CD14-positive monocyte (primary cell): ENCODE data around the gene UQCRHL. TPM values are rescaled to one million over a fixed set of nuclear protein-coding genes. Genes with fewer than 3 reads are reported as not detected.

ENCODE experiments used
- DNase-seq, 3 donors: peaks; one replicate each; pipeline ENCODE4 v3.0.0-alpha.2; 2011 to 2022
- H2AFZ ChIP-seq: 2 replicates; pipeline ENCODE4 v1.6.0; 2012; ENCODE audit warnings: mild to moderate bottlenecking, low read depth, low read length, inconsistent platforms; ENCODE audit not compliant: insufficient read depth, poor library complexity, severe bottlenecking
- H3K27ac ChIP-seq, 2 donors: 1 replicate in 1 of 2; 2 replicates in 1 of 2; pipeline ENCODE4 v1.5.1; 2012 to 2013; ENCODE audit warnings: low read length in 2 of 2, control low read depth in 1 of 2, inconsistent platforms in 1 of 2, low read depth in 1 of 2, mild to moderate bottlenecking in 1 of 2
- H3K27me3 ChIP-seq, 2 donors: one replicate each; pipeline versions ENCODE4 v1.6.0 to v1.6.1; 2011 to 2013; ENCODE audit warnings: low read length in 2 of 2; ENCODE audit not compliant: control insufficient read depth in 2 of 2, insufficient read depth in 2 of 2
- H3K36me3 ChIP-seq, 2 donors: replicated peaks in 1 of 2; 1 replicate in 1 of 2; 2 replicates in 1 of 2; pipeline versions ENCODE4 v1.5.1 to v1.6.1; 2012 to 2013; ENCODE audit warnings: low read length in 2 of 2, control low read depth in 1 of 2, inconsistent platforms in 1 of 2, mild to moderate bottlenecking in 1 of 2; ENCODE audit not compliant: insufficient read depth in 2 of 2, control insufficient read depth in 1 of 2
- H3K4me1 ChIP-seq, 2 donors: 1 replicate in 1 of 2; 2 replicates in 1 of 2; pipeline versions ENCODE4 v1.5.1 to v1.6.1; 2012 to 2013; ENCODE audit warnings: low read length in 2 of 2, control low read depth in 1 of 2, inconsistent platforms in 1 of 2, mild to moderate bottlenecking in 1 of 2, moderate library complexity in 1 of 2; ENCODE audit not compliant: insufficient read depth in 2 of 2, control insufficient read depth in 1 of 2
- H3K4me2 ChIP-seq: replicated peaks from 2 replicates; pipeline ENCODE3; 2012; ENCODE audit warnings: low read length, moderate library complexity, mild to moderate bottlenecking; ENCODE audit not compliant: poor library complexity, severe bottlenecking; ENCODE audit errors: extremely low read depth
- H3K4me3 ChIP-seq, 3 experiments: fragments of 200-600 bp in 1 of 3; sonication (generic) in 1 of 3; replicated peaks in 1 of 3; 1 replicate in 2 of 3; 2 replicates in 1 of 3; pipeline ENCODE4 v1.5.1; 2011 to 2013; ENCODE audit warnings: low read length in 3 of 3, mild to moderate bottlenecking in 3 of 3, control low read depth in 2 of 3, low read depth in 2 of 3, inconsistent platforms in 1 of 3, moderate library complexity in 1 of 3
- H3K79me2 ChIP-seq: 2 replicates; pipeline ENCODE4 v1.6.0; 2012; ENCODE audit warnings: mild to moderate bottlenecking, control low read depth, inconsistent platforms, low read length, moderate library complexity; ENCODE audit not compliant: insufficient read depth
- H3K9ac ChIP-seq: 2 replicates; pipeline ENCODE4 v1.6.0; 2017; ENCODE audit warnings: low read length, mild to moderate bottlenecking; ENCODE audit not compliant: insufficient read depth, poor library complexity, severe bottlenecking
- H3K9me3 ChIP-seq, 2 donors: replicated peaks in 1 of 2; 1 replicate in 1 of 2; 2 replicates in 1 of 2; pipeline versions ENCODE4 v1.5.1 to v1.6.1; 2012 to 2013; ENCODE audit warnings: low read length in 2 of 2, control low read depth in 1 of 2; ENCODE audit not compliant: control insufficient read depth in 1 of 2, insufficient read depth in 1 of 2
- H4K20me1 ChIP-seq: 2 replicates; pipeline ENCODE4 v1.6.0; 2012; ENCODE audit warnings: mild to moderate bottlenecking, low read length, control low read depth, moderate library complexity; ENCODE audit not compliant: insufficient read depth
- H3K27ac Mint-ChIP-seq, 7 donors: one replicate each; pipeline ENCODE4 v1.8.0; 2020; ENCODE audit warnings: mild to moderate bottlenecking in 7 of 7, mixed read lengths in 7 of 7, moderate library complexity in 6 of 7, inconsistent platforms in 2 of 7
- H3K27me3 Mint-ChIP-seq, 3 donors: one replicate each; pipeline ENCODE4 v1.8.0; 2021 to 2022; ENCODE audit warnings: low read depth in 3 of 3, mild to moderate bottlenecking in 3 of 3, mixed read lengths in 3 of 3, moderate library complexity in 3 of 3, inconsistent platforms in 1 of 3
- H3K36me3 Mint-ChIP-seq, 2 donors: one replicate each; pipeline ENCODE4 v1.8.0; 2020; ENCODE audit warnings: mixed read lengths in 2 of 2, inconsistent platforms in 1 of 2, mild to moderate bottlenecking in 1 of 2
- H3K4me1 Mint-ChIP-seq: one replicate; pipeline ENCODE4 v1.8.0; 2020; ENCODE audit warnings: mild to moderate bottlenecking, mixed read lengths
- H3K4me3 Mint-ChIP-seq, 2 donors: one replicate each; pipeline ENCODE4 v1.8.0; 2020; ENCODE audit warnings: mild to moderate bottlenecking in 2 of 2, mixed read lengths in 2 of 2, moderate library complexity in 1 of 2
- H3K9me3 Mint-ChIP-seq, 7 donors: one replicate each; pipeline ENCODE4 v1.8.0; 2020 to 2022; ENCODE audit warnings: mixed read lengths in 7 of 7, mild to moderate bottlenecking in 6 of 7, moderate library complexity in 6 of 7, inconsistent platforms in 2 of 7
- WGBS: methylation state at CpG from one replicate; pipeline ENCODE4 v1.1.5; 2013; ENCODE audit warnings: missing lambda C conversion rate; ENCODE audit not compliant: insufficient coverage; 5-methylcytosine and 5-hydroxymethylcytosine counted together
- intact Hi-C, 2 donors: fragments of 100-400 bp; cut with micrococcal nuclease; formaldehyde crosslinking; loops; one replicate each; pipeline versions ENCODE4 v1.15.0 to v1.15.1; 2023
- polyA plus RNA-seq, 3 donors: library from polyadenylated mRNA; depleted of rRNA in 1 of 3; unstranded in 2 of 3; stranded (reverse) in 1 of 3; fragments of 300-500 nt in 2 of 3; fragments of >200 nt in 1 of 3; fragmentation: Illumina TruSeq in 2 of 3; gene quantifications; 1 replicate in 2 of 3; 2 replicates in 1 of 3; pipeline ENCODE4 v1.2.3, GENCODE V29; 2012 to 2021
- TF ChIP-seq, protein P1 (sequence below): fragments of 200-600 bp; IDR thresholded peaks from one replicate; pipeline ENCODE4 v1.8.0; 2022; ENCODE audit warnings: antibody characterized with exemption, mild to moderate bottlenecking

The UQCRHL gene
- polyA plus RNA-seq, 3 donors: 1.0 to 1.3 (median 1.0) TPM

DNA sequence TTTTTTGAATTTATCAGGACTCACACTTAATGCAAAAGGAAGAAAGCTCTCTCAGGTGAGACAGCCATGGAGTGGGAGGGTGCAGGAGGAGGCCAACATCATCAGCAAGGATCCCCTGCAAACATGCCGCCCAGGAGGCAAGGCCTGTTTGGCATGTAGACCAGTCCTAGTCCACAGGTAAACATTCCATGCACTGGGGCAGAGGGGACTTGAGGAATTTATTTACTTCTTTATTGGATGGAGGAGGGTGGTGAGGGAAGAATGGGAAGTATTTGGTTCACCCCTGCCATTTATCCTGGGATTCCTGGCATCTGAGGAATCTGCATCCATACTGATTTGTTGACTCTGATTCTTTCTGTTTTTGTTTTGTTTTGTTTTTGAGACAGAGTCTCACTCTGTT is 1.5 kb upstream of the UQCRHL start:
- H3K9me3 Mint-ChIP-seq: peaks cover 0 to 1% (median 0%) of the 10 kb centered on the region in 7 donors
- TF ChIP-seq, protein P1, sequence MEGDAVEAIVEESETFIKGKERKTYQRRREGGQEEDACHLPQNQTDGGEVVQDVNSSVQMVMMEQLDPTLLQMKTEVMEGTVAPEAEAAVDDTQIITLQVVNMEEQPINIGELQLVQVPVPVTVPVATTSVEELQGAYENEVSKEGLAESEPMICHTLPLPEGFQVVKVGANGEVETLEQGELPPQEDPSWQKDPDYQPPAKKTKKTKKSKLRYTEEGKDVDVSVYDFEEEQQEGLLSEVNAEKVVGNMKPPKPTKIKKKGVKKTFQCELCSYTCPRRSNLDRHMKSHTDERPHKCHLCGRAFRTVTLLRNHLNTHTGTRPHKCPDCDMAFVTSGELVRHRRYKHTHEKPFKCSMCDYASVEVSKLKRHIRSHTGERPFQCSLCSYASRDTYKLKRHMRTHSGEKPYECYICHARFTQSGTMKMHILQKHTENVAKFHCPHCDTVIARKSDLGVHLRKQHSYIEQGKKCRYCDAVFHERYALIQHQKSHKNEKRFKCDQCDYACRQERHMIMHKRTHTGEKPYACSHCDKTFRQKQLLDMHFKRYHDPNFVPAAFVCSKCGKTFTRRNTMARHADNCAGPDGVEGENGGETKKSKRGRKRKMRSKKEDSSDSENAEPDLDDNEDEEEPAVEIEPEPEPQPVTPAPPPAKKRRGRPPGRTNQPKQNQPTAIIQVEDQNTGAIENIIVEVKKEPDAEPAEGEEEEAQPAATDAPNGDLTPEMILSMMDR: no peak
- no peak overlapping the region for H3K27ac Mint-ChIP-seq
- Histone ChIP-seq H3K27me3 (no peaks in the 10 kb centered on the region), H3K9me3 (no peaks in the 10 kb centered on the region), H4K20me1 (no peaks in the 10 kb centered on the region), H3K79me2 (no peaks in the 10 kb centered on the region), H3K4me2 (no peak overlapping the region), H3K4me1 (no peaks in the 10 kb centered on the region), H3K9ac (no peak overlapping the region), H3K4me3 (no peak overlapping the region), H3K27ac (no peak overlapping the region), H2AFZ (no peak overlapping the region), H3K36me3 (no peaks in the 10 kb centered on the region)
- no peak overlapping the region for H3K4me3 Mint-ChIP-seq
- no peak for DNase-seq
- no peaks in the 10 kb centered on the region for H3K36me3 Mint-ChIP-seq
- intact Hi-C loops: no loop called here
- peaks cover 10 to 15% (median 12%) of the 10 kb centered on the region in 3 donors for H3K27me3 Mint-ChIP-seq
- H3K4me1 Mint-ChIP-seq: no peaks in the 10 kb centered on the region
- WGBS: no CpG with 5 or more reads among the region's 1 CpG

DNA sequence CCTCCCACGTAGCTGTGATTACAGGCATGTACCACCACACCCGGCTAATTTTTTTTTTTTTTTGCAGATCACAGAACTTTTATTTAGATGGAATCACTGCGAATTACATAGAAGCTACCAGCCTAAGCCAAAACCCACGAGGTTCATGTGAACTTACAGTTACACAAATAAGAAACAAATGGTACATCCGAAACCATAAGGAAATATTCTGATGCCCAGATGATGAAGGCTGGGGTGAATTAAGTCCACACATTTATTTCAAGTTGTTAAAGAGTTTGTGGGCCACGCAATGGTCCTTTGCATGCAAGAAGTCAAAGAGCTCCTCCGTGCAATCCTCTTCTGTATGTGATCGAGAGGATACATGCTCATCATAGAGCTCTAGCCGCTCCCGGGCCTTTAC is 328 bp downstream of the UQCRHL start:
- H3K27ac Mint-ChIP-seq: no peak overlapping the region
- no peaks in the 10 kb centered on the region for H3K79me2 ChIP-seq
- H3K36me3 ChIP-seq: no peaks in the 10 kb centered on the region
- no peak overlapping the region for H3K27ac ChIP-seq
- no peaks in the 10 kb centered on the region for H3K4me1 Mint-ChIP-seq
- H3K27me3 Mint-ChIP-seq: peaks cover 22 to 27% (median 23%) of the 10 kb centered on the region in 3 donors
- peaks cover 0 to 1% (median 0%) of the 10 kb centered on the region in 7 donors for H3K9me3 Mint-ChIP-seq
- no peaks in the 10 kb centered on the region for H3K4me1 ChIP-seq
- no peaks in the 10 kb centered on the region for H3K9me3 ChIP-seq
- DNase-seq: no peak
- no peak overlapping the region for H3K4me3 Mint-ChIP-seq
- no peak overlapping the region for H3K9ac ChIP-seq
- H3K27me3 ChIP-seq: peaks cover 0 to 7% of the 10 kb centered on the region in 2 donors
- WGBS: 100% methylated on average over 3 of the region's 10 CpGs
- H3K36me3 Mint-ChIP-seq: no peaks in the 10 kb centered on the region
- no peak overlapping the region for H3K4me2 ChIP-seq
- TF ChIP-seq, protein P1: no peak
- no peak overlapping the region for H3K4me3 ChIP-seq
- H2AFZ ChIP-seq: no peak overlapping the region
- no peaks in the 10 kb centered on the region for H4K20me1 ChIP-seq
- intact Hi-C loops: no loop called here
